Caco-2 (cell line): ENCODE measurements around the gene RASSF4. TPM values are rescaled to one million over a fixed set of nuclear protein-coding genes. Genes with fewer than 3 reads are reported as not detected.

Source experiments
- BruUV-seq: library from RNA; stranded (reverse); fragments of 400-500 nt; replicated peaks from 2 replicates; lab custom pipeline; 2021; lab: Mats Ljungman, UMichigan
- CTCF ChIA-PET: fragments of 300-600 bp; sonication (Branson Sonifier 250); formaldehyde crosslinking; loops from one replicate; lab custom pipeline; 2022; ENCODE audit warnings: antibody characterized with exemption; lab: Charles Lee
- POLR2A ChIA-PET: fragments of 300-600 bp; sonication (Branson Sonifier 250); formaldehyde crosslinking; loops from one replicate; lab custom pipeline; 2022; ENCODE audit warnings: antibody characterized with exemption; lab: Charles Lee
- DNase-seq, 2 experiments: peaks; one replicate each; pipeline versions ENCODE4 v3.0.0 to v3.0.0-alpha.2; 2020 to 2022
- H3K27me3 ChIP-seq: replicated peaks from 2 replicates; pipeline ENCODE4 v1.6.0; 2011; ENCODE audit warnings: low read length; ENCODE audit not compliant: control insufficient read depth, insufficient read depth
- H3K36me3 ChIP-seq: 2 replicates; pipeline ENCODE4 v1.5.1; 2011; ENCODE audit warnings: low read length; ENCODE audit not compliant: control insufficient read depth, insufficient read depth
- H3K4me1 ChIP-seq: fragments of 250-450 bp; sonication (Bioruptor Pico); 2 replicates; pipeline ENCODE4 v1.5.1; 2020; ENCODE audit warnings: mild to moderate bottlenecking
- H3K4me3 ChIP-seq: 2 replicates; pipeline ENCODE4 v1.5.1; 2011; ENCODE audit warnings: low read depth, mild to moderate bottlenecking, control low read depth, low read length
- H3K9me3 ChIP-seq: fragments of 250-450 bp; sonication (Bioruptor Pico); 2 replicates; pipeline ENCODE4 v1.5.1; 2020; ENCODE audit warnings: mild to moderate bottlenecking, moderate library complexity
- H3K27ac Mint-ChIP-seq: one replicate; pipeline ENCODE4 v1.8.0; 2022; ENCODE audit warnings: mixed read lengths; ENCODE audit not compliant: unreplicated experiment
- H3K27me3 Mint-ChIP-seq: one replicate; pipeline ENCODE4 v1.8.0; 2022; ENCODE audit warnings: mixed read lengths; ENCODE audit not compliant: insufficient read depth, unreplicated experiment
- H3K36me3 Mint-ChIP-seq: one replicate; pipeline ENCODE4 v1.8.0; 2022; ENCODE audit warnings: mild to moderate bottlenecking, mixed read lengths; ENCODE audit not compliant: insufficient read depth, unreplicated experiment
- H3K4me1 Mint-ChIP-seq: one replicate; pipeline ENCODE4 v1.8.0; 2022; ENCODE audit warnings: low read depth, mixed read lengths; ENCODE audit not compliant: unreplicated experiment
- H3K4me3 Mint-ChIP-seq: one replicate; pipeline ENCODE4 v1.8.0; 2022; ENCODE audit warnings: mild to moderate bottlenecking, moderate library complexity, mixed read lengths; ENCODE audit not compliant: unreplicated experiment
- H3K9me3 Mint-ChIP-seq: one replicate; pipeline ENCODE4 v1.8.0; 2022; ENCODE audit warnings: mixed read lengths; ENCODE audit not compliant: unreplicated experiment
- intact Hi-C: fragments of 100-400 bp; cut with micrococcal nuclease; formaldehyde crosslinking; loops from one replicate; pipeline ENCODE4 v1.10.0; 2022; ENCODE audit not compliant: unreplicated experiment
- total RNA-seq: library from RNA; stranded (reverse); gene quantifications from 2 replicates; pipeline ENCODE4 v1.2.3, GENCODE V29; 2022
- TF ChIP-seq, protein P1 (sequence below), 2 experiments: fragments of 200-600 bp in 1 of 2; IDR thresholded peaks; 1 replicate in 1 of 2; 2 replicates in 1 of 2; pipeline versions ENCODE4 v1.5.1 to v1.8.0; 2011 to 2022; ENCODE audit warnings: antibody characterized with exemption in 1 of 2, control low read depth in 1 of 2, inconsistent platforms in 1 of 2, low read depth in 1 of 2, low read length in 1 of 2, mild to moderate bottlenecking in 1 of 2, moderate library complexity in 1 of 2; ENCODE audit not compliant: insufficient read depth in 1 of 2, severe bottlenecking in 1 of 2, unreplicated experiment in 1 of 2

RASSF4 gene
- total RNA-seq, 1 experiment from 2014 or later: 55.6 TPM

DNA sequence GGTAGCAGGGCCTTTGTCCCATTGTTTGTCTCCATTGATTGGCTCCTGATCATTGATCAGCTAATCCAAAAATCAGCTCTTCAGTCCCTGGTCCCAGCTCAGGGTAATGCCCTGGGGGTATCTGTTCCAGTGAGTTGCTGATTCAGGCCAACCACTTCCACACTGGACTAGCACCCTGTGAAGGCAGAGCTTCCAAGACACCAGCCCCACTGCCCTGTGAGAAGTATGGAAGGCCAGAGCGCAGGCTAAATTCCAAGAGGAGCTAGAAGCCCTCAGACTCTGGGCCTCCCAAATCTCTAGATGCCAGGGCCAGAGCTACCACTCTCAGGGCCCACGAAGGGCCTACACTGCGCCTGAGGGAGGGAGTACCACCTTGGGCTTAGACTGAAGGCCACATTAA, 38.1 kb upstream of the RASSF4 start:
- Mint-ChIP-seq H3K9me3 (no peaks in the 10 kb centered on the region), H3K27ac (no peak overlapping the region), H3K4me3 (no peak overlapping the region), H3K4me1 (no peaks in the 10 kb centered on the region), H3K36me3 (no peaks in the 10 kb centered on the region), H3K27me3 (peaks cover 10% of the 10 kb centered on the region)
- Histone ChIP-seq H3K4me1 (no peaks in the 10 kb centered on the region), H3K27me3 (no peaks in the 10 kb centered on the region), H3K4me3 (no peak overlapping the region), H3K36me3 (no peaks in the 10 kb centered on the region), H3K9me3 (no peaks in the 10 kb centered on the region; the same call in 1 of the 2 replicates)
- CTCF ChIA-PET: no interaction called here
- DNase-seq: peak in 1 of 2 experiments; percentile 15
- intact Hi-C loops: no loop called here
- no TSS peak for BruUV-seq
- POLR2A ChIA-PET: no interaction called here
- TF ChIP-seq, protein P1, sequence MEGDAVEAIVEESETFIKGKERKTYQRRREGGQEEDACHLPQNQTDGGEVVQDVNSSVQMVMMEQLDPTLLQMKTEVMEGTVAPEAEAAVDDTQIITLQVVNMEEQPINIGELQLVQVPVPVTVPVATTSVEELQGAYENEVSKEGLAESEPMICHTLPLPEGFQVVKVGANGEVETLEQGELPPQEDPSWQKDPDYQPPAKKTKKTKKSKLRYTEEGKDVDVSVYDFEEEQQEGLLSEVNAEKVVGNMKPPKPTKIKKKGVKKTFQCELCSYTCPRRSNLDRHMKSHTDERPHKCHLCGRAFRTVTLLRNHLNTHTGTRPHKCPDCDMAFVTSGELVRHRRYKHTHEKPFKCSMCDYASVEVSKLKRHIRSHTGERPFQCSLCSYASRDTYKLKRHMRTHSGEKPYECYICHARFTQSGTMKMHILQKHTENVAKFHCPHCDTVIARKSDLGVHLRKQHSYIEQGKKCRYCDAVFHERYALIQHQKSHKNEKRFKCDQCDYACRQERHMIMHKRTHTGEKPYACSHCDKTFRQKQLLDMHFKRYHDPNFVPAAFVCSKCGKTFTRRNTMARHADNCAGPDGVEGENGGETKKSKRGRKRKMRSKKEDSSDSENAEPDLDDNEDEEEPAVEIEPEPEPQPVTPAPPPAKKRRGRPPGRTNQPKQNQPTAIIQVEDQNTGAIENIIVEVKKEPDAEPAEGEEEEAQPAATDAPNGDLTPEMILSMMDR (IDR thresholded peaks at IDR 0.05; ENCODE audit: insufficient read depth in 1 of 2, low read depth in 1 of 2, low read length in 1 of 2, severe bottlenecking in 1 of 2, unreplicated experiment in 1 of 2): no peak

DNA sequence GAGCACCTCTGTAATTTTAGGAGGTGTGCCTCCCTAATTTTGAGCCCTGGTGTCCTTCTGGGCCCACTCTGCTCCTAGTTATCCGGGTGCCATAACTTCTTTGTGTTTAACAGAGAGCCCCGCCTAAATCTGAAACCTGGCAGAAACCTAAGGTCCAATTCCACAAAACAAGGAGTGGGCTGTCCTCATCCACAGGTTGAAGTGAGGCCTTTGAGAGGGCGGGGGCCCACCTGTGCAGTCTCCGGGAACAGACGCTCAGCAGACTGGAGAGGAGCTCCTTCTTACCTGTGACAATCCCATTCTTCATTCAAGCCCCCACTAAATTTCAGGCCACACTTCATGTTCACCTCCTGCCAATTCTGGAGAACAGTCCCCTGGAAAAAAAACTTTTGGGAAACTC, 37.6 kb upstream of the RASSF4 start:
- ChIA-PET POLR2A (no interaction called here), CTCF (no interaction called here)
- BruUV-seq: no TSS peak
- Histone ChIP-seq H3K9me3 (no peaks in the 10 kb centered on the region; the same call in 1 of the 2 replicates), H3K27me3 (no peaks in the 10 kb centered on the region), H3K4me3 (no peak overlapping the region), H3K36me3 (no peaks in the 10 kb centered on the region), H3K4me1 (peaks cover 3% of the 10 kb centered on the region; the same call in 1 of the 2 replicates)
- H3K36me3 Mint-ChIP-seq: no peaks in the 10 kb centered on the region
- no peak overlapping the region for H3K4me3 Mint-ChIP-seq
- no peaks in the 10 kb centered on the region for H3K4me1 Mint-ChIP-seq
- H3K9me3 Mint-ChIP-seq: no peaks in the 10 kb centered on the region
- TF ChIP-seq, protein P1 (IDR thresholded peaks at IDR 0.05; ENCODE audit: insufficient read depth in 1 of 2, low read depth in 1 of 2, low read length in 1 of 2, severe bottlenecking in 1 of 2, unreplicated experiment in 1 of 2): no peak
- peaks cover 9% of the 10 kb centered on the region for H3K27me3 Mint-ChIP-seq
- H3K27ac Mint-ChIP-seq: no peak overlapping the region
- peak in 1 of 2 experiments; percentile 17 for DNase-seq
- intact Hi-C loops: no loop called here

DNA sequence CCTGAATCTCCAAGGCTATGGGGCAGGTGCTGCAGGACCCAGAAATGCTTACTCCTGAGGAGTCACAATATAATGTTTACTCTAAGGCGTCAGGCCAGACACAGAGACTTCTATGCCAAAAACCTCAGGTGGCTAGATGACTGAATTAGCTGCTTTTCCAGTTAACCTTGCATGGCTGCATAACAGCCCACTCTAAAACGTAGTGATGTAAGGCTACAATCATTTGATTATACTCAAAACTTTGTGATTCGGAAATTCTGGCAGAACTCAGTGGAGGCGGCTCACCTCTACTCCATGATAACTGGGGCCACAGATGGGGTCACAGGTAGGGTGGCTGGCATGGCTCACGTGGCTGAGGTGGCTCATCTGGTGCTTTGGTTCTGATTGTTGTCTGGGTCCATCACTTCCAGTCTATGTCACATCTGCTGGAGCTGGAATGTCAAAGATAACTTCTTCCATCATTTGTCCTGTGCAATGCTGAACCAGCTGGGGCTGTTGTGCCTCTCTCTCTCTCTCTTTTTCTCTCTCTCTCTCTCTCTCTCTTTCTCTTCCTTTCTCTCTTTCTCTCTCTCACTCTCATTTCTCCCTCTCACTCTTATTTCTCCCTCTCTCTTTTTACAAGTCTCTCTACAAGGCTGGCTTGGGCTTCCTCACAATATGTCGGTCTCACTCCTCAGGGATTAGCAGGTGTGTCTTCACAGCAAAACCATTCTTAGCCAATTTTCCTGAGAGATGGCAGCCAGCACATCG, 36.6 kb upstream of the RASSF4 start:
- ChIA-PET CTCF (no interaction called here), POLR2A (no interaction called here)
- H3K27ac Mint-ChIP-seq: no peak overlapping the region
- Histone ChIP-seq H3K27me3 (no peaks in the 10 kb centered on the region), H3K4me3 (no peak overlapping the region), H3K36me3 (no peaks in the 10 kb centered on the region), H3K4me1 (peaks cover 10% of the 10 kb centered on the region; the same call in 1 of the 2 replicates), H3K9me3 (no peaks in the 10 kb centered on the region)
- H3K9me3 Mint-ChIP-seq: no peaks in the 10 kb centered on the region
- DNase-seq: no peak
- no peaks in the 10 kb centered on the region for H3K36me3 Mint-ChIP-seq
- BruUV-seq: no TSS peak
- no peak overlapping the region for H3K4me3 Mint-ChIP-seq
- H3K4me1 Mint-ChIP-seq: no peaks in the 10 kb centered on the region
- TF ChIP-seq, protein P1 (IDR thresholded peaks at IDR 0.05; ENCODE audit: insufficient read depth in 1 of 2, low read depth in 1 of 2, low read length in 1 of 2, severe bottlenecking in 1 of 2, unreplicated experiment in 1 of 2): no peak
- H3K27me3 Mint-ChIP-seq: peaks cover 7% of the 10 kb centered on the region
- intact Hi-C loops: no loop called here
